ENCODE data around the gene MCM3AP.

MCM3AP gene

DNA sequence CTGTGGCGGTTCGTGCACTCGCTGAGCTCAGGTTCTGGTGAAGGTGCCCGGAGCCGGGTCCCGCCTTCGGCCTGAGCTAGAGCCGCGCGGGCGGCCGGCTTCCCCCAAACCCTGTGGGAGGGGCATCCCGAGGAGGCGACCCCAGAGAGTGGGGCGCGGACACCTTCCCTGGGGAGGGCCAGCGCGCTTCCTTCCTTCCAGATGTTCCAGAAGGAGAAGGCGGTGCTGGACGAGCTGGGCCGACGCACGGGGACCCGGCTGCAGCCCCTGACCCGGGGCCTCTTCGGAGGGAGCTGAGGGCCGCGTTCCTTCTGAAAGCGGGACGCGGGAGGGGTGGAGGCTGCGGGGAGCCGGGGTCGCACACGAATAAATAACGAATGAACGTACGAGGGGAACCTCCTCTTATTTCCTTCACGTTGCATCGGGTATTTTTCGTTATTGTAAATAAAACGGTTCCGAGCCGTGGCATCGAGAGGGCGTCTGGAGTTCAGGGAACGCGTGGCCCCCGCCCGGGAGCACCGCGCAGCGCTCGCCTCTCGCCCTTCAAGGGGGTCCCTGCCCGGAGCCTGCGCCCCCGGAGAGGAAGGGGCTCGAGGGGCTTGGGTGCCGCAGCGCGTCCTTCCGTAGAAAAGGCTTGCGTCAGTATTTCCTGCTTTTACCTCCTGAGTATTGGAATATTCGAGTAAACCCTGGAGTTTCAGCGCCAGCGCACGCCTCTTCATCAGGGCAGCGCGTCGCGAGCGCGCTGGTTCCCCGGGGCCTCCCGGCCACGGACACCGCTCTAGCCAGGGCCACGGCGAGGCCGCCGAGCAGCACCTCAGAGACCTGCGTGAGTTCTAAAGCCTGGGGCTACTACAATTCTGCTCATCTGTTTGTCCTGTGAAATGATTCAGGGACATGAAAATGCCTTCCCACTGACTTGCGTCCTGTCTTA lies 12.2 kb upstream of the MCM3AP start:
- Histone ChIP-seq H3K79me2 (ENCODE audit: control insufficient read depth, low read length) (no peaks in the 10 kb centered on the region), H3F3A (ENCODE audit: control insufficient read depth, insufficient read depth) (peaks cover 6% of the 10 kb centered on the region), H3K27me3 (ENCODE audit: control insufficient read depth, low read length) (no peaks in the 10 kb centered on the region), H3K9me2 (replicated peaks; ENCODE audit: control insufficient read depth, low read length) (no peaks in the 10 kb centered on the region), H3K4me2 (ENCODE audit: low read length) (peak overlapping the region; percentile 51), H3K4me1 (ENCODE audit: control insufficient read depth, low read length) (peaks cover 28% of the 10 kb centered on the region), H3K27ac (ENCODE audit: low read depth, low read length) (no peak overlapping the region), H4K20me1 (ENCODE audit: control insufficient read depth, insufficient read depth, low read depth, low read length) (no peaks in the 10 kb centered on the region), H3K4me3 (ENCODE audit: low read length) (peak overlapping the region; percentile 41; the same call in 1 of the 2 replicates), H3K36me3 (ENCODE audit: control insufficient read depth, low read length) (peaks cover 27% of the 10 kb centered on the region), H3K9me3 (ENCODE audit: control insufficient read depth, insufficient read depth, low read length) (no peaks in the 10 kb centered on the region)
- TF ChIP-seq, protein P1, sequence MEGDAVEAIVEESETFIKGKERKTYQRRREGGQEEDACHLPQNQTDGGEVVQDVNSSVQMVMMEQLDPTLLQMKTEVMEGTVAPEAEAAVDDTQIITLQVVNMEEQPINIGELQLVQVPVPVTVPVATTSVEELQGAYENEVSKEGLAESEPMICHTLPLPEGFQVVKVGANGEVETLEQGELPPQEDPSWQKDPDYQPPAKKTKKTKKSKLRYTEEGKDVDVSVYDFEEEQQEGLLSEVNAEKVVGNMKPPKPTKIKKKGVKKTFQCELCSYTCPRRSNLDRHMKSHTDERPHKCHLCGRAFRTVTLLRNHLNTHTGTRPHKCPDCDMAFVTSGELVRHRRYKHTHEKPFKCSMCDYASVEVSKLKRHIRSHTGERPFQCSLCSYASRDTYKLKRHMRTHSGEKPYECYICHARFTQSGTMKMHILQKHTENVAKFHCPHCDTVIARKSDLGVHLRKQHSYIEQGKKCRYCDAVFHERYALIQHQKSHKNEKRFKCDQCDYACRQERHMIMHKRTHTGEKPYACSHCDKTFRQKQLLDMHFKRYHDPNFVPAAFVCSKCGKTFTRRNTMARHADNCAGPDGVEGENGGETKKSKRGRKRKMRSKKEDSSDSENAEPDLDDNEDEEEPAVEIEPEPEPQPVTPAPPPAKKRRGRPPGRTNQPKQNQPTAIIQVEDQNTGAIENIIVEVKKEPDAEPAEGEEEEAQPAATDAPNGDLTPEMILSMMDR (IDR thresholded peaks at IDR 0.05; ENCODE audit: low read depth, low read length, poor library complexity, severe bottlenecking) = no peak
- no peak for TF ChIP-seq EZH2phosphoT487 (IDR thresholded peaks at IDR 0.05; ENCODE audit: borderline replicate concordance, low read length)

DNA sequence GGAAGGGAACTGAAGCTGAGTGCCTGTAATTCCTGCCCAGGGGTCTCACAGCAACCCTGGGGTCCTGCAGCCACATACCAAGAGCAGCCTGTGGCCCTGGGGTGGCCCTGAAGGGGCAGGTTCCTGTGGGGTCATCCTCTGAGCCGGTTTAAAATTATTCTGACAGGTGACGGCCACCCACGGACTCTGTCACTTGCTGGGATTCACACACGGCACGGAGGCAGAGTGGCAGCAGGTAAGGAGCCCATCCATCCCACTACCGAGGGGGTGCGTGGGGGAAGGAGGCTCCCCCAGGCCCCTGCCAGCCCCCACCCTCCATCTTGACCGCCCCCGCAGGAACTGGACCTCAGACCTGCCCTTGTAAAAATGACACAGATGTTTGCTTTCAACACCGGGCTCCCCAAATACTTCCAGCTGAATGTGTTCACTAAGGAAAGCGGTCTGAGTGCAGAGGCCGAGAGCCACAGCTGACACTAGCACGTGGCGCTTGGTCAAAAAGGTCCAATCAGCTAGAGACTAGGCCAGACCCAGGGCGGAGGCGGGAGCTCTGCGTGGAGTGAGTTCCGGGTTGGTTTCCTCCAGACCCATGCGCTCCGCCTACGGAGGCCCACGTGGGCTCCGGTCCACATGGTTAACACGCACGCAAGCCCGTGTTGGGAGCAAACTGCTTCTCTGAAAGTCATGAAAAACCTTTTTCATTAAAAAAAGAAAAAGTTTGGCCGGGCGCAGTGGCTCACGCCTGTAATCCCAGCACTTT lies 10.8 kb upstream of the MCM3AP start:
- peaks cover 29% of the 10 kb centered on the region for H3K36me3 ChIP-seq (ENCODE audit: control insufficient read depth, low read length)
- peaks cover 31% of the 10 kb centered on the region for H3K4me1 ChIP-seq (ENCODE audit: control insufficient read depth, low read length)
- H3K27me3 ChIP-seq (ENCODE audit: control insufficient read depth, low read length) = no peaks in the 10 kb centered on the region
- TF ChIP-seq, protein P1 (IDR thresholded peaks at IDR 0.05; ENCODE audit: low read depth, low read length, poor library complexity, severe bottlenecking) = no peak
- no peak for TF ChIP-seq EZH2phosphoT487 (IDR thresholded peaks at IDR 0.05; ENCODE audit: borderline replicate concordance, low read length)
- peak overlapping the region; percentile 48 for H3K4me3 ChIP-seq (ENCODE audit: low read length)
- H3K27ac ChIP-seq (ENCODE audit: low read depth, low read length) = peak overlapping the region; percentile 38
- peak overlapping the region; percentile 64 for H3K4me2 ChIP-seq (ENCODE audit: low read length)
- no peaks in the 10 kb centered on the region for H3K79me2 ChIP-seq (ENCODE audit: control insufficient read depth, low read length)
- H3F3A ChIP-seq (ENCODE audit: control insufficient read depth, insufficient read depth) = peaks cover 6% of the 10 kb centered on the region
- H4K20me1 ChIP-seq (ENCODE audit: control insufficient read depth, insufficient read depth, low read depth, low read length) = no peaks in the 10 kb centered on the region
- H3K9me2 ChIP-seq (replicated peaks; ENCODE audit: control insufficient read depth, low read length) = no peaks in the 10 kb centered on the region
- no peaks in the 10 kb centered on the region; the same call in 1 of the 2 replicates for H3K9me3 ChIP-seq (ENCODE audit: control insufficient read depth, insufficient read depth, low read length)

DNA sequence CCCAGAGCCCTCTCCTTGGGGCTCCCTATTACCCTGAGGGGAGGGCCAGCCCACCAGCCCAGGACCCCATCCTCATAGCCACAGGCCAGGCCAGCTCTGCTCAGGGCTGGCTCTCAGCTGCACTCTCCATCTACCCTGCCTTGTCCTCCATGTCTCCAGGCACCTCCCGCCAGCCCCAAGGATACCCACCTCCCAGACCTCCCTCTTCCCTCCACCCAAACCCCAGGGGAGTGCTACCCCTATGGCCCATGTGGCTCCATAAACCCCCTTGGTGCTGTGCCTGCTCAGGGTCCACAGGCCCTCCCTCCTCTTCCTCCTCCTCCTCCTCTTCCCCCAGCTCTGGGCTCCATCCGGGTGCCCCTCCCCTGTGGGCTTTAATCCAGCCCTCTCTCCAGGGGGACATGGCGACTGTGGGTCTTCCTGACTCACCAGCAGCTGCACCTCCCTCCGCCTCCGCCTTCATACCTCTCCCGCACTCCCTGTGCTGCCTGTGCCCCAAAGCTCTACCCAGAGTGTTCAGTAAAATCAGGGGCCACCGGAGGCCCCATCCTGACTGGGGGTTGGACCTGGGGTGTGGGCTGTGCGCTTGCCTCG lies 9.9 kb upstream of the MCM3AP start:
- no peaks in the 10 kb centered on the region for H3K27me3 ChIP-seq (ENCODE audit: control insufficient read depth, low read length)
- TF ChIP-seq EZH2phosphoT487 (IDR thresholded peaks at IDR 0.05; ENCODE audit: borderline replicate concordance, low read length) = no peak
- TF ChIP-seq, protein P1 (IDR thresholded peaks at IDR 0.05; ENCODE audit: low read depth, low read length, poor library complexity, severe bottlenecking) = no peak
- peaks cover 37% of the 10 kb centered on the region for H3K4me1 ChIP-seq (ENCODE audit: control insufficient read depth, low read length)
- H3K4me2 ChIP-seq (ENCODE audit: low read length) = peak overlapping the region; percentile 64
- H3K9me3 ChIP-seq (ENCODE audit: control insufficient read depth, insufficient read depth, low read length) = no peaks in the 10 kb centered on the region; the same call in 1 of the 2 replicates
- H3K36me3 ChIP-seq (ENCODE audit: control insufficient read depth, low read length) = peaks cover 23% of the 10 kb centered on the region
- peak overlapping the region; percentile 38 for H3K27ac ChIP-seq (ENCODE audit: low read depth, low read length)
- peaks cover 3% of the 10 kb centered on the region; the same call in 1 of the 2 replicates for H3F3A ChIP-seq (ENCODE audit: control insufficient read depth, insufficient read depth)
- no peaks in the 10 kb centered on the region for H4K20me1 ChIP-seq (ENCODE audit: control insufficient read depth, insufficient read depth, low read depth, low read length)
- H3K79me2 ChIP-seq (ENCODE audit: control insufficient read depth, low read length) = peaks cover 3% of the 10 kb centered on the region
- H3K4me3 ChIP-seq (ENCODE audit: low read length) = peak overlapping the region; percentile 48; the same call in 1 of the 2 replicates
- H3K9me2 ChIP-seq (replicated peaks; ENCODE audit: control insufficient read depth, low read length) = no peaks in the 10 kb centered on the region

Measured in DOHH2 (cell line).